K562 (cell line): ENCODE measurements around the gene FBXW8. TPM values are rescaled to one million over a fixed set of nuclear protein-coding genes. Genes with fewer than 3 reads are reported as not detected.

Source experiments
- ATAC-seq: fragments of 200-7000 bp; cut with Tn5 transposase; 3 replicates; pipeline ENCODE4 v1.9.1; 2020; ENCODE audit warnings: moderate library complexity
- BruUV-seq: library from RNA; stranded (reverse); fragments of 400-500 nt; replicated peaks from 2 replicates; lab custom pipeline; 2021; lab: Mats Ljungman, UMichigan
- CTCF ChIA-PET: fragments of 300-600 bp; formaldehyde crosslinking; extraction: SDS; loops from one replicate; lab custom pipeline; 2021; ENCODE audit warnings: low intra/inter-chr PET ratio; lab: Yijun Ruan, JAX
- POLR2A ChIA-PET: fragments of 300-600, 350-650 bp; sonication (Branson Sonifier 250); formaldehyde crosslinking; extraction: SDS; loops from one replicate; lab custom pipeline; 2021; ENCODE audit warnings: antibody characterized with exemption, inconsistent platforms; lab: Yijun Ruan, JAX
- DNase-seq, 4 experiments: peaks; one replicate each; pipeline versions ENCODE4 v3.0.0 to v3.0.0-alpha.2; 2011 to 2018; ENCODE audit warnings: low spot score in 3 of 4, mixed read lengths in 3 of 4; ENCODE audit errors: extremely low read depth in 1 of 4
- FAIRE-seq: peaks from 2 replicates; lab custom pipeline; 2011; peaks lifted over from hg19 to GRCh38; lab: Jason Lieb, UNC
- H2AFZ ChIP-seq: 2 replicates; pipeline ENCODE4 v1.6.0; 2011; ENCODE audit warnings: low read depth, low read length, control low read depth, inconsistent platforms
- H3K27ac ChIP-seq: fragments of 200-600 bp; 3 replicates; pipeline ENCODE4 v1.8.0; 2011; ENCODE audit warnings: low read depth, mild to moderate bottlenecking, control low read depth, inconsistent platforms, low read length, moderate library complexity, mixed read lengths; ENCODE audit errors: extremely low read depth
- H3K27me3 ChIP-seq, 2 experiments: fragments of 300-600 bp in 1 of 2; 2 replicates in 1 of 2; 3 replicates in 1 of 2; pipeline versions ENCODE4 v1.6.0 to v1.8.0; 2011; ENCODE audit warnings: inconsistent platforms in 2 of 2, low read length in 2 of 2, mild to moderate bottlenecking in 1 of 2, mixed read lengths in 1 of 2, moderate library complexity in 1 of 2; ENCODE audit not compliant: control insufficient read depth in 2 of 2, insufficient read depth in 2 of 2
- H3K36me3 ChIP-seq: fragments of 300-600 bp; 3 replicates; pipeline ENCODE4 v1.8.0; 2011; ENCODE audit warnings: mild to moderate bottlenecking, low read length, inconsistent platforms; ENCODE audit not compliant: control insufficient read depth, insufficient read depth
- H3K4me1 ChIP-seq, 2 experiments: fragments of 200-600 bp in 1 of 2; replicated peaks in 1 of 2; 2 replicates in 1 of 2; 3 replicates in 1 of 2; pipeline versions ENCODE4 v1.5.1 to v1.8.0; 2011; ENCODE audit warnings: inconsistent platforms in 2 of 2, low read length in 2 of 2, mild to moderate bottlenecking in 1 of 2, mixed read lengths in 1 of 2, moderate library complexity in 1 of 2; ENCODE audit not compliant: control insufficient read depth in 2 of 2, insufficient read depth in 2 of 2
- H3K4me2 ChIP-seq: 2 replicates; pipeline ENCODE4 v1.6.1; 2011; ENCODE audit warnings: low read length, control low read depth, inconsistent platforms, mixed read lengths; ENCODE audit not compliant: insufficient read depth
- H3K4me3 ChIP-seq: fragments of 200-600 bp; sonication (generic), shearing (Covaris generic); 2 replicates; pipeline ENCODE4 v1.5.1; 2016; ENCODE audit warnings: control low read depth, inconsistent platforms
- H3K79me2 ChIP-seq: fragments of 200-600 bp; 3 replicates; pipeline ENCODE4 v1.8.0; 2011; ENCODE audit warnings: low read length, inconsistent platforms; ENCODE audit not compliant: control insufficient read depth, insufficient read depth
- H3K9ac ChIP-seq, 2 experiments: 2 replicates each; pipeline versions ENCODE4 v1.6.0 to v1.6.1; 2011; ENCODE audit warnings: low read depth in 2 of 2, low read length in 2 of 2, control low read depth in 1 of 2, inconsistent platforms in 1 of 2, mild to moderate bottlenecking in 1 of 2, mixed read lengths in 1 of 2; ENCODE audit not compliant: insufficient read depth in 1 of 2
- H3K9me1 ChIP-seq: one replicate; pipeline ENCODE4 v1.6.0; 2011; ENCODE audit warnings: inconsistent platforms, mild to moderate bottlenecking, low read length, moderate library complexity; ENCODE audit not compliant: control insufficient read depth, insufficient read depth
- H3K9me3 ChIP-seq: replicated peaks from 2 replicates; pipeline ENCODE4 v1.5.1; 2011; ENCODE audit warnings: low read depth, low read length, inconsistent platforms; ENCODE audit not compliant: control insufficient read depth, insufficient read depth
- H4K20me1 ChIP-seq: replicated peaks from 2 replicates; pipeline ENCODE4 v1.6.1; 2011; ENCODE audit warnings: low read length, inconsistent platforms, mixed read lengths; ENCODE audit not compliant: control insufficient read depth, insufficient read depth
- ZNF121 ChIP-seq: sonication (generic); formaldehyde crosslinking; conservative IDR thresholded peaks from 2 replicates; pipeline ENCODE4 v1.8.0; 2022; ENCODE audit warnings: missing genetic modification reagents
- ZNF764 ChIP-seq: fragments of 250-450 bp; sonication (Bioruptor Pico); IDR thresholded peaks from 2 replicates; pipeline ENCODE4 v1.4.0; 2020; ENCODE audit warnings: low read depth, mild to moderate bottlenecking, moderate library complexity
- WGBS: fragments of 100-300 bp; shearing (Covaris generic); methylation state at CpG from one replicate; pipeline ENCODE4 v1.1.6; 2016; ENCODE audit warnings: low coverage, mixed read lengths; ENCODE audit not compliant: insufficient coverage; ENCODE audit errors: missing lambda C conversion rate; 5-methylcytosine and 5-hydroxymethylcytosine counted together
- in situ Hi-C: fragments of 300-500 bp; cut with MboI; formaldehyde crosslinking; loops from 4 replicates; pipeline ENCODE4 v1.15.0; 2018; ENCODE audit warnings: inconsistent platforms, mixed read lengths
- intact Hi-C: fragments of 100-400 bp; cut with micrococcal nuclease; formaldehyde crosslinking; loops from 2 replicates; pipeline ENCODE4 v1.14.2; 2022
- polyA plus RNA-seq, 8 experiments: library from polyadenylated mRNA; depleted of rRNA in 4 of 8; stranded (reverse) in 5 of 8; unstranded in 3 of 8; fragments of >200 nt; fragmentation: Nextera tagmentation in 2 of 8; fragmentation: Illumina TruSeq in 1 of 8; extraction: Ambion mirVana in 2 of 8; extraction: Trizol in 1 of 8; gene quantifications; 2 replicates each; pipeline versions ENCODE4 v1.2.1 to v1.2.3, GENCODE V29; 2011 to 2014; ENCODE audit warnings: inconsistent platforms in 1 of 8, missing spikeins in 1 of 8
- total RNA-seq, 7 experiments: library from RNA; depleted of rRNA in 6 of 7; stranded (reverse); fragments of >200 nt in 6 of 7; fragmentation: Illumina TruSeq in 2 of 7; extraction: Trizol in 2 of 7; gene quantifications; 2 replicates each; pipeline versions ENCODE4 v1.2.1 to v1.2.3, GENCODE V29; 2011 to 2021; ENCODE audit warnings: low replicate concordance in 1 of 7
- TF ChIP-seq, protein P1 (sequence below): IDR thresholded peaks from 2 replicates; pipeline ENCODE4 v1.6.1; 2016; ENCODE audit warnings: missing genetic modification characterization, missing compliant biosample characterization

FBXW8 gene
- total and polyA plus RNA-seq, 9 of the 15 experiments (the other 6 are each of a cell fraction or from before 2014, with no cell fraction given), result 0.58 to 8.3 (median 4.4) TPM

DNA sequence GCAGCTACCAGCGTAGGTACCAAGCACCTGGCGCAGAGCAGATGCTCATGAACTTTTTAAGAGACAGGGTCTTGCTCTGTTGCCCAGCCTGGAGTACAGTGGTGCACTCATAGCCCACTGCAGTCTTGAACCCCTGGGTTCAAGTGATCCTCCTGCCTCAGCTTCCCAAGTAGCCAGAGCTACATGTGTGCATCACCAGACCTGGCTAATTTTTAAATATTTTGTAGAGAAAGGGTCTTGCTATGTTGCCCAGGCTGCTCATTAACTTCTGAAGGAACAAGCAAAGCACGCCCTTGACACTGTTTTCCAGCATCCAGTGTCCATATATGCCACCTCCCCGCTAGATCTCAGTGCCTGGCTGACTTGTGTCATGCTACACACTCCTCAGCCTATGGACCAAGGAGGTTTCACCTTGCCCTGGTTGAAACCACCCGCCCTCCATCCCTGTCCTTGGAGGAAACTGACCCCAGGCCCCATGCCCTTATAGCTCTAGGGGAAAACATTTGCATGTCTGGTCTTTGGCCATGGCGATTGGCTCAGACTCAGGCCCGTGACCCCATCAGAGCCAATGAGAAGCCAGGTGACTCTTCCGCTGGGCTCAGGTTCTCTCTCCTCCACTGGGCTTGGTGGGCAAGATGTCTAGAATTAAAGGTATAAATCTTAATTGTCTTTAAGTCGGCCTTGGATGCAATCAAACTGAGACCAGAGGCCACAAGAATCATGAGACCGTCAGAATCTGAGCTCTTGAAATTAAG, 162.2 kb downstream of the FBXW8 start:
- peaks cover 9 to 18% of the 10 kb centered on the region in 2 experiments for H3K4me1 ChIP-seq
- H4K20me1 ChIP-seq, result no peaks in the 10 kb centered on the region
- POLR2A ChIA-PET, result interaction anchor here (0.6 to 0.9 kb wide), 2 partner anchors 9 to 14 kb away, joined by 3 to 4 read pairs; no protein-coding TSS in a partner anchor
- CTCF ChIA-PET, result no interaction called here
- FAIRE-seq (no peak), DNase-seq (no peak), ATAC-seq (no peak)
- no peak overlapping the region for H3K27ac ChIP-seq
- peak; percentile 49; the same call in 1 of the 2 replicates for TF ChIP-seq ZNF121
- TF ChIP-seq ZNF764 (CRISPR knock-in tag), result no peak
- H3K4me2 ChIP-seq, result no peak overlapping the region
- intact Hi-C loops (no loop called here), in situ Hi-C loops (no loop called here)
- no peaks in the 10 kb centered on the region for H3K9me3 ChIP-seq
- no peak overlapping the region for H2AFZ ChIP-seq
- H3K9me1 ChIP-seq, result no peaks in the 10 kb centered on the region
- 0 out of 3 replicates have a peak, but pooled peaks cover 5% of the 10 kb centered on the region for H3K36me3 ChIP-seq
- no peak overlapping the region for H3K9ac ChIP-seq
- no peaks in the 10 kb centered on the region for H3K79me2 ChIP-seq
- no TSS peak for BruUV-seq
- H3K4me3 ChIP-seq, result no peak overlapping the region
- WGBS, result 63% methylated on average over 8 of the region's 10 CpGs
- no peaks in the 10 kb centered on the region for H3K27me3 ChIP-seq

DNA sequence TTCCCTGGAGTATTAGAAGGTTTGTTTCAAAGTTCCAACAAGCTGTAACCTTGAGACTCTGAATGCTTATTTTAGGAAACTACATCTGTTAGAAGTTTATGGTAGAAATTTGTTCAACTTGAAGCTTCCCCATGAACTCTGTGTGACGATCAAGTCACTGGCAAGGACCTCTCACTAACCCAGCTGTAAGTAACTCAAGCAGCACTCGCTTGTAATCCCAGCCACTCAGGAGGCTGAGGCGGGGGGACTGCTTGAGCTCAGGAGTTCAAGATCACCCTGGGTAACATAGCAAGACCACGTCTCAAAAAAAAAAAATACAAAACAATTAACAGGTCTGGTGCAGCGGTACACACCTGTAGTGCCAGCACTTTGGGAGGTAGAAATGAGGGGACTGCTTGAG, 162.9 kb downstream of the FBXW8 start:
- FAIRE-seq, result no peak
- ChIA-PET POLR2A (interaction anchor here (0.6 to 0.9 kb wide), 2 partner anchors 9 to 14 kb away, joined by 3 to 4 read pairs; no protein-coding TSS in a partner anchor), CTCF (no interaction called here)
- Histone ChIP-seq H3K4me3 (no peak overlapping the region), H3K9ac (no peak overlapping the region), H4K20me1 (no peaks in the 10 kb centered on the region), H3K27ac (no peak overlapping the region; the same call in 2 of the 3 replicates), H3K36me3 (0 out of 3 replicates have a peak, but pooled peaks cover 5% of the 10 kb centered on the region), H3K4me2 (no peak overlapping the region), H3K79me2 (no peaks in the 10 kb centered on the region), H2AFZ (no peak overlapping the region), H3K27me3 (no peaks in the 10 kb centered on the region), H3K4me1 (peaks cover 9 to 18% of the 10 kb centered on the region in 2 experiments), H3K9me1 (no peaks in the 10 kb centered on the region), H3K9me3 (no peaks in the 10 kb centered on the region)
- BruUV-seq, result no TSS peak
- intact Hi-C loops (no loop called here), in situ Hi-C loops (no loop called here)
- ATAC-seq, result no peak
- no peak for DNase-seq
- TF ChIP-seq, protein P1, sequence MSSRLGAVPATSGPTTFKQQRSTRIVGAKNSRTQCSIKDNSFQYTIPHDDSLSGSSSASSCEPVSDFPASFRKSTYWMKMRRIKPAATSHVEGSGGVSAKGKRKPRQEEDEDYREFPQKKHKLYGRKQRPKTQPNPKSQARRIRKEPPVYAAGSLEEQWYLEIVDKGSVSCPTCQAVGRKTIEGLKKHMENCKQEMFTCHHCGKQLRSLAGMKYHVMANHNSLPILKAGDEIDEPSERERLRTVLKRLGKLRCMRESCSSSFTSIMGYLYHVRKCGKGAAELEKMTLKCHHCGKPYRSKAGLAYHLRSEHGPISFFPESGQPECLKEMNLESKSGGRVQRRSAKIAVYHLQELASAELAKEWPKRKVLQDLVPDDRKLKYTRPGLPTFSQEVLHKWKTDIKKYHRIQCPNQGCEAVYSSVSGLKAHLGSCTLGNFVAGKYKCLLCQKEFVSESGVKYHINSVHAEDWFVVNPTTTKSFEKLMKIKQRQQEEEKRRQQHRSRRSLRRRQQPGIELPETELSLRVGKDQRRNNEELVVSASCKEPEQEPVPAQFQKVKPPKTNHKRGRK (tag), result no peak
- WGBS, result 57% methylated on average over 5 of the region's 5 CpGs
